ENCODE data around the gene TNFRSF6B. TPM values are rescaled to one million over a fixed set of nuclear protein-coding genes. Genes with fewer than 3 reads are reported as not detected.

TNFRSF6B gene
- total RNA-seq, 2 experiments from 2014 or later: not detected

DNA sequence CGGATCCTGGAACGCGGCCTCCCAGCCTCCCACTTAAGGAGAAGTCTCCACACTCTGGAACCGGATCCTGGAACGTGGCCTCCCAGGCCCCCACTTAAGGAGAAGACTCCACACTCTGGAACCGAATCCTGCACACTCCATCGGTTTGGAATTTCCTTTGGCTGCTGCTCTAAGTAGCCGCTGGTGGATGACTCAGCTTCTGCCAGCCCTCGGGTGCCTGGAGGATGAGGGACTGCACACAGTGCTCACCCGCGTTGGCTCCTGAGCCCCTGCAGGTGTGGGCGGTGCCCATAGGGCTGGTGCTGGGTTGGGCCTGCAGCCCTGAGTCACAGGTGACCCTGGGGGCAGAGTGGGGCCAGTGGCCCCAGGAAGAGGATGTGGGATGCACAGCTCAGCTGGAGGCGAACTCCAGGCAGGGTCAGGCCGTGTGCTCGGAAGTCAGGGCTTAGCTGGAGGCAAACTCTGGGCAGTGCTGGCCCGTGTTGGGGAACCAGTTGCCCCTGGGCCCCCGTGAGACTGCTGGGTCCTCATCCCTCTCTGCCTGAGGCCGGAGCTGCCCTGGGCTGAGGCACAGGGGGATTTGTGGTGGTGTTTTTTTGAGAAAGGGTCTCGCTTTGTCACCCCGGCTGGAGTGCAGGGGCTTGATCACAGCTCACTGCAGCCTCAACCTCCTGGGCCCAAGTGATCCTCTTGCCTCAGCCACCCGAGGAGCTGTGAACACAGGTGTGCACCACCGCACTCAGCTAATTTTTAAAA lies 13.9 kb upstream of the TNFRSF6B start:
- Mint-ChIP-seq H3K36me3 (no peaks in the 10 kb centered on the region), H3K4me1 (no peaks in the 10 kb centered on the region), H3K9me3 (no peaks in the 10 kb centered on the region), H3K27ac (no peak overlapping the region), H3K27me3 (no peaks in the 10 kb centered on the region), H3K4me3 (no peak overlapping the region)
- DNase-seq (no peak), ATAC-seq (ENCODE audit: low read depth) (no peak)
- POLR2A ChIA-PET: interaction anchor here (0.9 kb wide), 1 partner anchor 24 kb away, joined by 3 read pairs; the partner anchor contains the start of gene RTEL1

DNA sequence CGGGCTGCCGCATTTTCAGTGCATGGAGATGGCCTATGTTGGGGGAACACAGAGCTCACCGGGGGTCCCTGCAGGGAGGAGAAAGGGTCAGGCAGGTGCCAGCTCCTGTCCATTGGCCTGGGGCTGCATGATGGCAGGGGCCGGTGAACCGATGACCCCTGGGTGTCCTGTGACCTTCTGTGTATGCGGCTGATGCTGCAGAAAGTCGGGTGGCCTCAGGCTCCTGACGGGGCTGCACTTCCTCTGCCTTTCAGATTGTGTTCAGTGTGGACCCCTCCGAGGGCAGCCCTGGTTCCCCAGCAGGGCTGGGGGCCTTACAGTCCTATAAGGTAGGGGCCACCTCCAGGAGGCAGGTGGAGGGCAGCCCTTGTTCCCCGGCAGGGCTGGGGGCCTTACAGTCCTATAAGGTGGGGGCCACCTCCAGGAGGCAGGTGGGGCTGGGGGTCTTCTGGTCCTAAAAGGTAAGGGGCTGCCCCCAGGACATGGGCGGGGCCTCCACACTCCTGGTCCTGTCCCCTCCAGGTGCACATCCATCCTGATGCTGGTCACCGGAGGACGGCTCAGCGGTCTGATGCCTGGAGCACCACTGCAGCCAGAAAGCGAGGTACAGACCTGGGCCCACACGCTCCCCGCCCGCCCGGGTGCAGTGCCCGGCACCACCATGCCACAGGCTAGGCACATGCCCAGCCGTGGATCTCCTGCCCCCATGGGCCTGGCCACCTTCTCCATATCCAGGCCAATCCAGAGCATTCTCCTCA lies 11.0 kb upstream of the TNFRSF6B start:
- POLR2A ChIA-PET: no interaction called here
- Mint-ChIP-seq H3K27me3 (no peaks in the 10 kb centered on the region), H3K27ac (no peak overlapping the region)

DNA sequence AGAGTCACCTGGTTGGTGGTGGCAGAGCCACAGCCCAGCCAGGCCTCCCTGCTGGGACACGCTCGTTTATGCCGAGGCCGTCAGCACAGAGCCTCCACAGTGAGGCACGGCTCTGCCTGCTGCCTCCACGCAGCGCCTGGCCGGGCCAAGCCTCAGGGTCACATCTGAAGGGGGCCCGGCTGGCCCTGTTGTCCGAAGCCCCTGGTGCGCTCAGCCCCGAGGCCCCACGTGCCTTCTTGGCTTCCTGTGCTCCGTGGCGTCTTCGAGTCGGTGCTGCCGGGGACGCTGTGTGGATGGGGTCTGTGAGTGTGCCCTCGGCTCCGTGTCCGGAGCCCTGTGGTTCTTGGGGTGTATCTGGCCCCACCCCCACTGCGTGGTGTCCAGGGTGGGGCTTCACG lies 10.4 kb upstream of the TNFRSF6B start:
- H3K27ac Mint-ChIP-seq: no peak overlapping the region
- no peaks in the 10 kb centered on the region for H3K9me3 Mint-ChIP-seq
- DNase-seq (no peak), ATAC-seq (ENCODE audit: low read depth) (no peak)
- H3K27me3 Mint-ChIP-seq: no peaks in the 10 kb centered on the region
- POLR2A ChIA-PET: interaction anchor here (0.5 to 0.6 kb wide), 3 partner anchors 59 to 113 kb away, joined by 3 to 6 read pairs (median 3); partner anchors contain the start of gene GMEB2
- no peaks in the 10 kb centered on the region for H3K4me1 Mint-ChIP-seq
- no peaks in the 10 kb centered on the region for H3K36me3 Mint-ChIP-seq
- no peak overlapping the region for H3K4me3 Mint-ChIP-seq

More for the DNA sequence above, 11.0 kb upstream of the TNFRSF6B start:
- no peak for ATAC-seq (ENCODE audit: low read depth)
- H3K4me1 Mint-ChIP-seq: no peaks in the 10 kb centered on the region
- H3K4me3 Mint-ChIP-seq: no peak overlapping the region
- H3K9me3 Mint-ChIP-seq: no peaks in the 10 kb centered on the region
- no peak for DNase-seq
- no peaks in the 10 kb centered on the region for H3K36me3 Mint-ChIP-seq

DNA sequence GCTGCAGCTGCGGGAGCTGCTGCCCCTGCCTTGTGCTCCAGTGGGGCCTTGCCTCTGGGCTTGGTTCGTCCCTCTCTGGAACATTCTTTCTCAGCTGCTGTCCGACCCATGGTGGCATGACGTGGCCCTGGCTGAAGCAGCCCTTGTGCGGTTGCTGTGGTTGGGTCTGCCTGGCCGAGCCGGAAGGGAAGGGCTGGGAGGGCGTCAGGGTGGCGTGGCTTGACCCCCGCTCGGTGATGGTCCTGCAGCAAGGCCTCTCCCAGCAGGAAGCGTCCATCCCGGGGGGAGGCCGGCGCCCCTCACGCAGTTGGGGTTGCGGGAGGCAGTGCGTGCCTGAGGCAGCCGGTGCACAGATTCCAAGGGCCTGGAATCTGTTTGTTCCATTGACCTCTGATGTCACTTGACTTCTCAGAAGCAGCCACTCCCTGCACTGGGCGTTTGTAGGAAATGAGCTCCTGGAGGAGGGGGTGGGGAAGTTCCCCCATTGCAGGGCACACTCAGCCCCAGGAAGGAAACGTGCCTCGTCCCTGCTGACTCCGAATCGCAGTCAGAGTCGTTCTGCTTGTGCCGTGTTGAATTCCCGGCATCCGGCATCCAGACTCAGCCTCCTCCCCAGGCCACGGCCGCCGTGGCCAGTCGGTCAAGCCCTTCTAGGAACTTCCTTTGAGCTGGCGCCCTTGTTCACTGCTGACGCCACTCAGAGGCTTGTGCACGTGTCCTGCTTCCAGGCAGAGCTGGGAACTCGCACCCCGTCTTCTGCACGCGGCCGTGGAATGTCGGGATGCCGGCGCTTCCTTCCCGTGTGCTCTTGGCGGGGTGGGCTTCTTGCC lies 9.7 kb upstream of the TNFRSF6B start:
- H3K4me1 Mint-ChIP-seq: no peaks in the 10 kb centered on the region
- H3K9me3 Mint-ChIP-seq: no peaks in the 10 kb centered on the region
- H3K27me3 Mint-ChIP-seq: no peaks in the 10 kb centered on the region
- no peak for DNase-seq
- no peak overlapping the region for H3K4me3 Mint-ChIP-seq
- no peak overlapping the region for H3K27ac Mint-ChIP-seq
- ATAC-seq (ENCODE audit: low read depth): no peak
- H3K36me3 Mint-ChIP-seq: peaks cover 2% of the 10 kb centered on the region
- POLR2A ChIA-PET: interaction anchor here (0.5 to 0.6 kb wide), 4 partner anchors 60 to 160 kb away, joined by 3 to 6 read pairs (median 3); partner anchors contain the start of gene GMEB2

DNA sequence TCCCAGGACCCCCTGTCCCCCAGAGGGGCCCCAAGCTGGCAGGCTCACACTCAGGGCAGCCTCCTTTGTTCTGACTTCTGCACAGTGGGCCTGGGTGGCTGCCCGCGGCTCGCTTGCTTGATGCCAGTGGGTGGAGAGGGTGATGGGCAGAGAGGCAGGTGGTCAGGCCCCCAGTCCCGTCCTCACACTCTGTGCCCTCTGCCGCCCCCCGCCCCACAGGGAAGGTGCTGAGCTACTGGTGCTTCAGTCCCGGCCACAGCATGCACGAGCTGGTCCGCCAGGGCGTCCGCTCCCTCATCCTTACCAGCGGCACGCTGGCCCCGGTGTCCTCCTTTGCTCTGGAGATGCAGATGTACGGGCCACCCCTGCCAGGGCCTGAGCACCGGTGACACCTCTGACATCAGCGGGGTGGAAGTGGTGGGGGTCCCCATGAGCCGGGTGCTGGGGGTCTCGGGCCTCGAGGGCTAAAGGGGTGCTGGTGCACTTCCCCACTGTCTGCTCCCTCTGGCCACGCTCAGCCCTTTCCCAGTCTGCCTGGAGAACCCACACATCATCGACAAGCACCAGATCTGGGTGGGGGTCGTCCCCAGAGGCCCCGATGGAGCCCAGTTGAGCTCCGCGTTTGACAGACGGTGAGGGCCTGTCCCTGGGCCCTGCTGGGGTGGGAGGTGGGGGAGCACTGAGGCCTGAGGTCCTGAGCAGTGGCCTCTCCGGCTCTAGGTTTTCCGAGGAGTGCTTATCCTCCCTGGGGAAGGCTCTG lies 8.9 kb upstream of the TNFRSF6B start:
- H3K4me3 Mint-ChIP-seq: no peak overlapping the region
- H3K9me3 Mint-ChIP-seq: no peaks in the 10 kb centered on the region
- no peaks in the 10 kb centered on the region for H3K4me1 Mint-ChIP-seq
- H3K27me3 Mint-ChIP-seq: no peaks in the 10 kb centered on the region
- ATAC-seq (ENCODE audit: low read depth) (no peak), DNase-seq (no peak)
- no peak overlapping the region for H3K27ac Mint-ChIP-seq
- POLR2A ChIA-PET: interaction anchor here (0.6 kb wide), 1 partner anchor 161 kb away, joined by 3 read pairs; no protein-coding TSS in a partner anchor
- H3K36me3 Mint-ChIP-seq: peaks cover 2% of the 10 kb centered on the region

DNA sequence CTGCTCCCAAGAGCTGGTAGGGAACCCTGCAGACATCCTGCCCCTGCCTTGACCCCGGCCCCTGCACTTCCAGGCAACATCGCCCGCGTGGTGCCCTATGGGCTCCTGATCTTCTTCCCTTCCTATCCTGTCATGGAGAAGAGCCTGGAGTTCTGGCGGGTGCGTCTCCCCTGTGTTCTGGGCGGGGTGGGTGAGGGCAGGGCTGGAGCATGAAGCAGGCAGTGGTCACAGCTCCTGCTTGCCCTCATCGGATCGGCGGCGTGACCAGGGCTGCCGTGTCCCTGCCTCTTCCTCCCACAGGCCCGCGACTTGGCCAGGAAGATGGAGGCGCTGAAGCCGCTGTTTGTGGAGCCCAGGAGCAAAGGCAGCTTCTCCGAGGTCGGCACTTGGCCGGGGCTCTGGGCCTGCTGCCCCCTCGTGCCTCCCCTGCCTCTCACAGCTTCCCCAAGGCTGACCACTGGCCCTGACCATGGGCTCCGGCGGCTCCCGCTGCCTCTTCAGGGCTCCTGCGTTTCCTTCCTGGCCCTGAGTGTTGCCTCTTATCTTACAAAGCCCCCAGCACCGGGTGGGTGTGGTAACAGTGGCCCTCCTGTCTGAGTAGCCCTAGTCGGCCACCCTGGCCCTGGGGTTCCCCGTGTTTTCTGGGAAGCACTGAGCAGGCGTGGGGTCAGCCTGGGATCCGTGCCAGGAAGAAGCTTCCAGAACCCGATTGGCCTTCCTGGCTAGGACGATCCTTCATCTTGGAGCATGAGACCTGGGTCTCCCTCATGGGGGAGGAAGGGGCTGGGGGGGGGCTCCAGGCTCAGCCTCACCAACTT lies 8.0 kb upstream of the TNFRSF6B start:
- Mint-ChIP-seq H3K36me3 (peaks cover 2% of the 10 kb centered on the region), H3K27ac (no peak overlapping the region), H3K4me1 (no peaks in the 10 kb centered on the region), H3K27me3 (no peaks in the 10 kb centered on the region), H3K4me3 (no peak overlapping the region), H3K9me3 (no peaks in the 10 kb centered on the region)
- DNase-seq: no peak
- ATAC-seq (ENCODE audit: low read depth): no peak
- POLR2A ChIA-PET: no interaction called here

DNA sequence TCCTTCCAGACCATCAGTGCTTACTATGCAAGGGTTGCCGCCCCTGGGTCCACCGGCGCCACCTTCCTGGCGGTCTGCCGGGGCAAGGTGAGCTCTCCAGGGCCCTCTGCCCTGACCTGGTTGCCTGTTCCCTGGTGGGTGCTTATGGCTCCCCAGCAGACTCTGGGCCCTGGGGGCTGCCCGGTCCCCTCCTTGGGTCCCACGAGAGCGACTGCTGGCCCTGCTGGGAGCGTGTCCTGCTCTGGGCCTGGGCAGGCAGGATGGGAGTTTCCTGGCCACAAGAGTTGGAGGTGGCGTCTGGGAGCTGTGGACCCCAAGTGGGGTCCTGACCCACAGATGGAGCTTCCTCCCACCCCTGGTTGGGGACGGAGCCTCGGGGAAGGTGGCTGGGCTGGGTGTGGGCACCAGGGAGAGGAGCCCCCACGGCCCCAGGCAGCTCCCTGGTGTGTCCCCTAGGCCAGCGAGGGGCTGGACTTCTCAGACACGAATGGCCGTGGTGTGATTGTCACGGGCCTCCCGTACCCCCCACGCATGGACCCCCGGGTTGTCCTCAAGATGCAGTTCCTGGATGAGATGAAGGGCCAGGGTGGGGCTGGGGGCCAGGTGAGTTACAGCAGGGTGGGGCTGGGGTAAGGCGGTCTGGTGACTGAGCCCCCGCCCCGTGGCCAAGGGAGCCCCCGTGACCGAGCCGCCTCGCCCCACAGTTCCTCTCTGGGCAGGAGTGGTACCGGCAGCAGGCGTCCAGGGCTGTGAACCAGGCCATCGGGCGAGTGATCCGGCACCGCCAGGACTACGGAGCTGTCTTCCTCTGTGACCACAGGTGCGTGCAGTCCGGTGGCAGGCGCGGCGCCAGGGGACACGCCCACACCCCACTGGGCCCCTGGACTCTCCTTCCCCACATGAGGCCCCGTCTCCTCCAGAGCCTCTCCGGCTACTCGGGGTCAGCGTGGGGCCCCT lies 7.1 kb upstream of the TNFRSF6B start:
- ATAC-seq (ENCODE audit: low read depth): no peak
- POLR2A ChIA-PET: no interaction called here
- Mint-ChIP-seq H3K36me3 (peaks cover 5% of the 10 kb centered on the region), H3K27me3 (no peaks in the 10 kb centered on the region), H3K27ac (no peak overlapping the region), H3K4me3 (no peak overlapping the region), H3K9me3 (no peaks in the 10 kb centered on the region), H3K4me1 (peaks cover 2% of the 10 kb centered on the region)
- no peak for DNase-seq

DNA sequence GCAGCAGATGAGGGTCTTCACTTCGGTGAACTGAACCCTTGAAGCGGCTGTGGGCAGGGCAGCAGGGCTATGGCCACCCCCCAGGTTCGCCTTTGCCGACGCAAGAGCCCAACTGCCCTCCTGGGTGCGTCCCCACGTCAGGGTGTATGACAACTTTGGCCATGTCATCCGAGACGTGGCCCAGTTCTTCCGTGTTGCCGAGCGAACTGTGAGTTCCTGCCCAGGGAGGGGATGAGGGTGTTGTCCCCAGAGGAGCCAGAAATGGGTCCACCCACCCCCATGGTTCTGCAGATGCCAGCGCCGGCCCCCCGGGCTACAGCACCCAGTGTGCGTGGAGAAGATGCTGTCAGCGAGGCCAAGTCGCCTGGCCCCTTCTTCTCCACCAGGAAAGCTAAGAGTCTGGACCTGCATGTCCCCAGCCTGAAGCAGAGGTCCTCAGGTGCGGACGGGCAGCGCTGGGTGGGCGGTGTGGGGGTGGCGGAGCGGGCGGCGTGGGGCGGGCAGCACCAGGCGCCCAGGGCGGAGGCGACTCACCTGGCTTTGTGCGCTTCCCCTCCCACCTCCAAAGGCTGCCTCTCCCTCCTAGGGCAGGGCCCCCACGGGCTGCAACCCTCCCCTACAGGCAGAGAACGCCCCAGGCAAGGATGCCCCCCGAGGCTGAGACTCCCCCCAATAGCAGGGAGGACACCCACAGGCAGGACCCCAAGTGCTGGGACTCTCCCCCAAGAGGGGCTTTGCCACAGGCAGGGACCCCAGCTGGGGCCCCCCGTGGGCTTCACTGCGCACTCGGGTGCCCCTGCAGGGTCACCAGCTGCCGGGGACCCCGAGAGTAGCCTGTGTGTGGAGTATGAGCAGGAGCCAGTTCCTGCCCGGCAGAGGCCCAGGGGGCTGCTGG lies 6.2 kb upstream of the TNFRSF6B start:
- no peak for DNase-seq

DNA sequence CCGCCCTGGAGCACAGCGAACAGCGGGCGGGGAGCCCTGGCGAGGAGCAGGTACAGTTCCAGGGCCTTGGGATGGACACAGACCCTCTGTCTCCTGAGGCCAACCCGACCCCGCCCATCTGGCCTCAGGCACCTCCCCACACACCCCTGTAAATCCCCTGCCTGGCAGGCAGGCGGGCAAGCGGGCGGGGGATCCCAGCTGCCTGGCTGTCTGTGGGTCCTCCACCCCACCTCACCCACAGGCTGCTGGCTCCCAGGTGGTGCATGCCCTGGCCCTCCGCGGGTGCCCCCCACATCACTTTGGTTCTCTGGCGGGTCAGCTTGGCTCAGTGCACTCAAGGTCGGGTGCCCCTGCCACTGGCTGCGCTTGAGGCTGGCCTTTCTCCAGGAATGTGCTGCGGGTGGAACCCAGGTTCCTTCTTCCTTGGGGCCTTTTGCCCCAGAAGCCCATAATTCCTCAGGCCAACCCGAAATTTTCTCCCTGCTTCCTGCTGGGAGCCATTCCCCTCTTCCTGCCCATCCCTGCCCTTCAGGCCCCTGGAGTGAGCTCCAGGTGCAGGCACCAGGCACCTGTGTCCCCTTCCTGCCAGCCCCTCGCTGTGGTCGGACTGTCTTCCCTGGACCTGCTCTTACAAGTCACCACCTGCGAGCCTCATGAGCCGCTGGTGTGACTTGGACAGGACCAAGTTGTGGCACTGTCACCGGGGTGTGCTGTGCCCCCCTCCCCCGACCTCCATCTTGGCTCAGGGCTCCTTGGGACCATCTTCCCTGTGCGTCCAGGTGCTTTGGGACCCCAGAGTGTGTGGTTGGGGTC lies 5.3 kb upstream of the TNFRSF6B start:
- Mint-ChIP-seq H3K4me3 (no peak overlapping the region), H3K27me3 (no peaks in the 10 kb centered on the region), H3K36me3 (peaks cover 6% of the 10 kb centered on the region), H3K9me3 (no peaks in the 10 kb centered on the region), H3K27ac (no peak overlapping the region), H3K4me1 (peaks cover 3% of the 10 kb centered on the region)
- POLR2A ChIA-PET: no interaction called here
- no peak for ATAC-seq (ENCODE audit: low read depth)
- DNase-seq: no peak

More for the DNA sequence above, 6.2 kb upstream of the TNFRSF6B start:
- Mint-ChIP-seq H3K4me1 (peaks cover 2% of the 10 kb centered on the region), H3K9me3 (no peaks in the 10 kb centered on the region), H3K27me3 (no peaks in the 10 kb centered on the region), H3K4me3 (no peak overlapping the region), H3K36me3 (peaks cover 5% of the 10 kb centered on the region), H3K27ac (no peak overlapping the region)
- POLR2A ChIA-PET: no interaction called here
- ATAC-seq (ENCODE audit: low read depth): no peak

DNA sequence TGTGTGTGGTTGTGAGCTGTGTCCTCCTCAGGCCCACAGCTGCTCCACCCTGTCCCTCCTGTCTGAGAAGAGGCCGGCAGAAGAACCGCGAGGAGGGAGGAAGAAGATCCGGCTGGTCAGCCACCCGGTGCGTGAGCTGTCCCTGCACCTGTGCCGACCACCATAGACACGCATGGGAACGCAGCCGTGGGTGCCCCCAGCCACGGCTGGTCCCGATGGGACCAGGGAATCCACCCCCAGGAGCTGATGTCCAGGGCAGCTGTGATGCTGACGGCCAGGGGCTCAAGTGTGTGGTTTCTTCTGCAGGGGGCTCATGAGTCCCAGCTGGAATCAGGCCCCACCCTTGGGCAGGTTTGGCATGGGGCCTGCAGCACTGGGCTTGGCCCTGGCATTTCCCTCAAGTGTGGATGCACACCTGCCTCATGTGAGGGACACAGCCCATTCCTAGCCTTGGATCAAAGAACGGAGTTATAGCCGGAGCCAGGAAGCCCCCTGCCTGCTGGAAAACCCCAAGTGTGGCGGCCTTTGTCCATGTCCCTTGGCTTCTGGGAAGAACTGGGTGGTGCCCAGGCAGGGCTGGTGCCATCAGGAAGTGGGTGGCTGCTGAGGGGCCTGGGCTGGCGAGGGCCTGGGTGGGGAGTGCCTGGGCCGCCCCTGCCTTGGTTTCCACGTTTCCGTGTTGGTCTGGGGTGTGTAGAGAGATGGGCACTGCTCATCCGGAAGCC lies 4.6 kb upstream of the TNFRSF6B start:
- DNase-seq: no peak
- Mint-ChIP-seq H3K4me1 (peaks cover 5% of the 10 kb centered on the region), H3K27me3 (no peaks in the 10 kb centered on the region), H3K36me3 (peaks cover 7% of the 10 kb centered on the region), H3K9me3 (no peaks in the 10 kb centered on the region), H3K27ac (no peak overlapping the region), H3K4me3 (no peak overlapping the region)
- no peak for ATAC-seq (ENCODE audit: low read depth)
- POLR2A ChIA-PET: no interaction called here

All from activated naive CD8-positive, alpha-beta T cell treated with anti-CD3 and anti-CD28 coated beads, Interleukin-2, amount 10 ng/mL, durations not matched to agents 7 days and 5 days (primary cell).